WTC11 (cell line): ENCODE results near the gene GOLGA7B.

Source experiments
- KAT7 ChIP-seq: sonication (generic); formaldehyde crosslinking; IDR thresholded peaks from 2 replicates; pipeline ENCODE4 v1.8.1; 2023; ENCODE audit warnings: missing genetic modification reagents, mild to moderate bottlenecking, borderline replicate concordance
- MXD4 ChIP-seq: fragments of 250-450 bp; sonication (Bioruptor Pico); IDR thresholded peaks from 2 replicates; pipeline ENCODE4 v1.8.0; 2021; ENCODE audit warnings: mild to moderate bottlenecking, moderate library complexity, borderline replicate concordance
- SOX15 ChIP-seq: fragments of 250-450 bp; sonication (Bioruptor Pico); IDR thresholded peaks from 2 replicates; pipeline ENCODE4 v1.9.0; 2021; ENCODE audit warnings: mild to moderate bottlenecking
- ZBTB21 ChIP-seq: sonication (generic); formaldehyde crosslinking; IDR thresholded peaks from 2 replicates; pipeline ENCODE4 v1.8.1; 2023; ENCODE audit warnings: mild to moderate bottlenecking, missing genetic modification reagents, borderline replicate concordance
- TF ChIP-seq, protein P1 (sequence below): fragments of 200-600 bp; IDR thresholded peaks from 2 replicates; pipeline ENCODE4 v1.8.0; 2022; ENCODE audit warnings: antibody characterized with exemption
- TF ChIP-seq, protein P2 (sequence below): sonication (generic); formaldehyde crosslinking; IDR thresholded peaks from 2 replicates; pipeline ENCODE4 v1.8.1; 2023; ENCODE audit warnings: mild to moderate bottlenecking, moderate library complexity, missing genetic modification reagents

DNA sequence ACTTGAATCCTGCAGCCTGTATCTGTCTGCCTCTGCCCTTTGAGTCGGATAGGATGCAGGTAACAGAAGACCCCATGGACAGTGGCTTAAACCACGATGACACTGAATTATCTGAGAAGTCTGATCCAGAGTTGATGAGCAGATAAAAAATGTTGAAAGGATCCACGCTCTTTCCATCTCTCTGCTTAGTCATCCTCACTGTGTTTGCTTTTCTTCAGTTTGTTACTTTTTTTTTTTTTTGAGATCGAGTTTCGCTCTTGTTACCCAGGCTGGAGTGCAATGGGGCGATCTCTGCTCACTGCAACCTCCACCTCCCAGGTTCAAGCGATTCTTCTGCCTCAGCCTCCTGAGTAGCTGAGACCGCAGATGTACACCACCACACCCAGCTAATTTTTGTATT, 36.9 kb upstream of the GOLGA7B start:
- TF ChIP-seq MXD4 (CRISPR knock-in tag) (no peak), ZBTB21 (no peak), SOX15 (CRISPR knock-in tag) (no peak), KAT7 (CRISPR knock-in tag) (no peak)
- TF ChIP-seq, protein P1, sequence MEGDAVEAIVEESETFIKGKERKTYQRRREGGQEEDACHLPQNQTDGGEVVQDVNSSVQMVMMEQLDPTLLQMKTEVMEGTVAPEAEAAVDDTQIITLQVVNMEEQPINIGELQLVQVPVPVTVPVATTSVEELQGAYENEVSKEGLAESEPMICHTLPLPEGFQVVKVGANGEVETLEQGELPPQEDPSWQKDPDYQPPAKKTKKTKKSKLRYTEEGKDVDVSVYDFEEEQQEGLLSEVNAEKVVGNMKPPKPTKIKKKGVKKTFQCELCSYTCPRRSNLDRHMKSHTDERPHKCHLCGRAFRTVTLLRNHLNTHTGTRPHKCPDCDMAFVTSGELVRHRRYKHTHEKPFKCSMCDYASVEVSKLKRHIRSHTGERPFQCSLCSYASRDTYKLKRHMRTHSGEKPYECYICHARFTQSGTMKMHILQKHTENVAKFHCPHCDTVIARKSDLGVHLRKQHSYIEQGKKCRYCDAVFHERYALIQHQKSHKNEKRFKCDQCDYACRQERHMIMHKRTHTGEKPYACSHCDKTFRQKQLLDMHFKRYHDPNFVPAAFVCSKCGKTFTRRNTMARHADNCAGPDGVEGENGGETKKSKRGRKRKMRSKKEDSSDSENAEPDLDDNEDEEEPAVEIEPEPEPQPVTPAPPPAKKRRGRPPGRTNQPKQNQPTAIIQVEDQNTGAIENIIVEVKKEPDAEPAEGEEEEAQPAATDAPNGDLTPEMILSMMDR, result no peak
- TF ChIP-seq, protein P2, sequence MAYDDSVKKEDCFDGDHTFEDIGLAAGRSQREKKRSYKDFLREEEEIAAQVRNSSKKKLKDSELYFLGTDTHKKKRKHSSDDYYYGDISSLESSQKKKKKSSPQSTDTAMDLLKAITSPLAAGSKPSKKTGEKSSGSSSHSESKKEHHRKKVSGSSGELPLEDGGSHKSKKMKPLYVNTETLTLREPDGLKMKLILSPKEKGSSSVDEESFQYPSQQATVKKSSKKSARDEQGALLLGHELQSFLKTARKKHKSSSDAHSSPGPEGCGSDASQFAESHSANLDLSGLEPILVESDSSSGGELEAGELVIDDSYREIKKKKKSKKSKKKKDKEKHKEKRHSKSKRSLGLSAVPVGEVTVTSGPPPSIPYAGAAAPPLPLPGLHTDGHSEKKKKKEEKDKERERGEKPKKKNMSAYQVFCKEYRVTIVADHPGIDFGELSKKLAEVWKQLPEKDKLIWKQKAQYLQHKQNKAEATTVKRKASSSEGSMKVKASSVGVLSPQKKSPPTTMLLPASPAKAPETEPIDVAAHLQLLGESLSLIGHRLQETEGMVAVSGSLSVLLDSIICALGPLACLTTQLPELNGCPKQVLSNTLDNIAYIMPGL (CRISPR knock-in tag), result no peak
